ENCODE results near the gene MED8. TPM values are rescaled to one million over a fixed set of nuclear protein-coding genes. Genes with fewer than 3 reads are reported as not detected.

MED8 gene
- polyA plus RNA-seq, 5 donors: 36.1 to 39.9 (median 38.7) TPM

GRCh38 chr1:43339584-43340232, 49.9 kb downstream of the MED8 start:
- DNase-seq: no peak

- no peak for DNase-seq
These were observed 51.6 kb downstream of the MED8 start for GRCh38 chr1:43338001-43338400.

- no peak for DNase-seq
These were observed 52.0 kb downstream of the MED8 start, which contains the start of gene MPL for GRCh38 chr1:43337588-43337987. MPL (plus strand) TSS chr1:43337818; CDS start chr1:43337849, 31 bp downstream.

- DNase-seq: no peak
These were observed 55.0 kb downstream of the MED8 start for GRCh38 chr1:43334453-43335205.

Other genes starting within 250 kb of the MED8 start
- 10 to 100 TPM; 42.0 to 54.9 (median 54.2) TPM for gene EBNA1BP2, start 217.5 kb downstream of the MED8 start, polyA plus RNA-seq (ENCODE audit: insufficient read depth in 1 of 5, insufficient read length in 5 of 5, low replicate concordance in 1 of 5)
- 1 to 10 TPM; 1.7 to 5.9 (median 4.3) TPM for gene CFAP57, start 217.5 kb downstream of the MED8 start, polyA plus RNA-seq (ENCODE audit: insufficient read depth in 1 of 5, insufficient read length in 5 of 5, low replicate concordance in 1 of 5)
- 10 to 100 TPM; 35.9 to 52.2 (median 47.4) TPM for gene TMEM125, start 119.8 kb downstream of the MED8 start, polyA plus RNA-seq (ENCODE audit: insufficient read depth in 1 of 5, insufficient read length in 5 of 5, low replicate concordance in 1 of 5)
- 10 to 100 TPM in 2 of 5 donors, 1 to 10 TPM in 3; 9.4 to 11.3 (median 9.9) TPM for gene C1orf210, start 104.2 kb downstream of the MED8 start, polyA plus RNA-seq (ENCODE audit: insufficient read depth in 1 of 5, insufficient read length in 5 of 5, low replicate concordance in 1 of 5)
- gene TIE1, start 88.8 kb downstream of the MED8 start, polyA plus RNA-seq (ENCODE audit: insufficient read depth in 1 of 5, insufficient read length in 5 of 5, low replicate concordance in 1 of 5): 10 to 100 TPM; 74.8 to 99.7 (median 89.7) TPM
- gene MPL, start 52.0 kb downstream of the MED8 start, polyA plus RNA-seq (ENCODE audit: insufficient read depth in 1 of 5, insufficient read length in 5 of 5, low replicate concordance in 1 of 5): 1 to 10 TPM in 2 of 5 donors, under 1 TPM in 3; 0.86 to 1.7 (median 0.99) TPM
- gene CDC20, start 30.8 kb downstream of the MED8 start, polyA plus RNA-seq (ENCODE audit: insufficient read depth in 1 of 5, insufficient read length in 5 of 5, low replicate concordance in 1 of 5): 10 to 100 TPM; 30.4 to 57.8 (median 36.9) TPM
- gene ELOVL1, start 21.8 kb downstream of the MED8 start, polyA plus RNA-seq (ENCODE audit: insufficient read depth in 1 of 5, insufficient read length in 5 of 5, low replicate concordance in 1 of 5): 10 to 100 TPM; 74.6 to 88.6 (median 77.1) TPM
- 10 to 100 TPM; 22.5 to 31.0 (median 26.4) TPM for gene SZT2, start 99 bp upstream of the MED8 start, polyA plus RNA-seq (ENCODE audit: insufficient read depth in 1 of 5, insufficient read length in 5 of 5, low replicate concordance in 1 of 5)
- gene HYI, start 64.1 kb upstream of the MED8 start, polyA plus RNA-seq (ENCODE audit: insufficient read depth in 1 of 5, insufficient read length in 5 of 5, low replicate concordance in 1 of 5): 10 to 100 TPM; 43.8 to 55.9 (median 47.0) TPM
- gene PTPRF, start 141.1 kb upstream of the MED8 start, polyA plus RNA-seq (ENCODE audit: insufficient read depth in 1 of 5, insufficient read length in 5 of 5, low replicate concordance in 1 of 5): 100 to 1,000 TPM; 138 to 245 (median 157) TPM